Hepatocyte (in vitro differentiated cells): ENCODE results near the gene PRKAG2.

ENCODE experiments used
- EZH2 ChIP-seq: fragments of 200-600 bp; sonication (generic); IDR thresholded peaks from 2 replicates; pipeline ENCODE4 v1.6.1; 2016; ENCODE audit warnings: antibody characterized with exemption, mild to moderate bottlenecking, borderline replicate concordance
- EZH2phosphoT487 ChIP-seq: fragments of 200-600 bp; sonication (generic); IDR thresholded peaks from one replicate; pipeline ENCODE4 v1.6.1; 2018; ENCODE audit warnings: antibody characterized with exemption, mild to moderate bottlenecking, low read depth, moderate library complexity; ENCODE audit not compliant: unreplicated experiment, severe bottlenecking
- TF ChIP-seq, protein P1 (sequence below): fragments of 200-600 bp; sonication (generic); IDR thresholded peaks from 2 replicates; pipeline ENCODE4 v1.5.1; 2016; ENCODE audit warnings: antibody characterized with exemption, mild to moderate bottlenecking; ENCODE audit not compliant: poor library complexity

DNA sequence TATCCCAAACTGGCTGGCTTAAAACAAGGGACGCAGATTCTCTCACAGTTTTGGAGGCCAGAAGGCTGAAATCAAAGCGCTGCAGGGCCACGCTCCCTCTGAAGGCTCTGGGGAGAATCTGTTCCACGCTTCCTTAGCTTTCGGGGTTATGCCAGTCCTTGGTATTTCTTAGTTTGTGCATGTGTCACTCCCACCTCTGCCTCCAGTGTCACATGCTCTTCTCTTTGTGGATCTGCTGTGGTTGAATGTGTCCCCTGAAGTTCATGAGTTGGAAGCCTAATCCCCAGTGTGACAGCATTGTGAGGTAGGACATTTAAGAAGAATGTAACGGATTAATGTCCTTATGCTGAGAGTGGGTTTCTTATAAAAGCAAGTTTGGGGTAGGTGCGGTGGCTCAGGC is 327.8 kb downstream of the PRKAG2 start:
- TF ChIP-seq, protein P1, sequence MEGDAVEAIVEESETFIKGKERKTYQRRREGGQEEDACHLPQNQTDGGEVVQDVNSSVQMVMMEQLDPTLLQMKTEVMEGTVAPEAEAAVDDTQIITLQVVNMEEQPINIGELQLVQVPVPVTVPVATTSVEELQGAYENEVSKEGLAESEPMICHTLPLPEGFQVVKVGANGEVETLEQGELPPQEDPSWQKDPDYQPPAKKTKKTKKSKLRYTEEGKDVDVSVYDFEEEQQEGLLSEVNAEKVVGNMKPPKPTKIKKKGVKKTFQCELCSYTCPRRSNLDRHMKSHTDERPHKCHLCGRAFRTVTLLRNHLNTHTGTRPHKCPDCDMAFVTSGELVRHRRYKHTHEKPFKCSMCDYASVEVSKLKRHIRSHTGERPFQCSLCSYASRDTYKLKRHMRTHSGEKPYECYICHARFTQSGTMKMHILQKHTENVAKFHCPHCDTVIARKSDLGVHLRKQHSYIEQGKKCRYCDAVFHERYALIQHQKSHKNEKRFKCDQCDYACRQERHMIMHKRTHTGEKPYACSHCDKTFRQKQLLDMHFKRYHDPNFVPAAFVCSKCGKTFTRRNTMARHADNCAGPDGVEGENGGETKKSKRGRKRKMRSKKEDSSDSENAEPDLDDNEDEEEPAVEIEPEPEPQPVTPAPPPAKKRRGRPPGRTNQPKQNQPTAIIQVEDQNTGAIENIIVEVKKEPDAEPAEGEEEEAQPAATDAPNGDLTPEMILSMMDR = no peak
- TF ChIP-seq EZH2 (no peak), EZH2phosphoT487 (no peak)
